ENCODE measurements around the gene SPRYD3.
A peak's percentile ranks its signal among the peaks of the same experiment; 100 is the strongest.
"Not testable (repeated sequence)": the region's sequence is repeated elsewhere in the genome, so short reads cannot be mapped to it uniquely, and the experiment has no call there.

The SPRYD3 gene

GRCh38 chr12:53101931-53102781 is 23.0 kb upstream of the SPRYD3 start:
- DNase-seq = no peak

GRCh38 chr12:53101266-53101665 is 22.1 kb upstream of the SPRYD3 start:
- DNase-seq = no peak

GRCh38 chr12:53100466-53101151 is 21.4 kb upstream of the SPRYD3 start:
- no peak for DNase-seq

- peak; percentile 60 to 86 (median 73) for DNase-seq
Measured at GRCh38 chr12:53099071-53099882, 20.1 kb upstream of the SPRYD3 start.

GRCh38 chr12:53098354-53098981 is 19.3 kb upstream of the SPRYD3 start:
- no peak for DNase-seq

GRCh38 chr12:53097564-53098353 is 18.6 kb upstream of the SPRYD3 start, which contains the start of gene IGFBP6:
Gene IGFBP6 (plus strand): TSS chr12:53097667. CDS start chr12:53097718, 51 bp downstream.
- peak; percentile 32 to 90 (median 86) for DNase-seq

- peak in 2 of 3 experiments; percentile 68 to 77 for DNase-seq
Measured at GRCh38 chr12:53097207-53097563, 18.0 kb upstream of the SPRYD3 start.

- no peak for DNase-seq
Measured at GRCh38 chr12:53096759-53097158, 17.6 kb upstream of the SPRYD3 start.

GRCh38 chr12:53096089-53096741 is 17.0 kb upstream of the SPRYD3 start:
- no peak for DNase-seq

- not testable (repeated sequence) for DNase-seq
Measured at GRCh38 chr12:53095596-53095895, 16.4 kb upstream of the SPRYD3 start.

- not testable (repeated sequence) for DNase-seq
Measured at GRCh38 chr12:53094796-53095595, 15.8 kb upstream of the SPRYD3 start.

GRCh38 chr12:53094394-53094787 is 15.2 kb upstream of the SPRYD3 start:
- no peak for DNase-seq

GRCh38 chr12:53093777-53094393 is 14.7 kb upstream of the SPRYD3 start:
- DNase-seq = no peak

- no peak for DNase-seq
Measured at GRCh38 chr12:53091756-53092155, 12.6 kb upstream of the SPRYD3 start.

GRCh38 chr12:53090554-53090953 is 11.4 kb upstream of the SPRYD3 start:
- DNase-seq = no peak

GRCh38 chr12:53090105-53090504 is 10.9 kb upstream of the SPRYD3 start:
- no peak for DNase-seq

- DNase-seq = no peak
Measured at GRCh38 chr12:53086361-53086760, 7.2 kb upstream of the SPRYD3 start.

- no peak for DNase-seq
Measured at GRCh38 chr12:53082637-53083175, 3.5 kb upstream of the SPRYD3 start.

- DNase-seq = peak in 1 of 3 experiments; percentile 58
Measured at GRCh38 chr12:53078425-53079225, 565 bp downstream of the SPRYD3 start.

All from NCI-H1417 (cell line).